ENCODE results near the gene TNKS2.
"Not testable (repeated sequence)": the region's sequence is repeated elsewhere in the genome, so short reads cannot be mapped to it uniquely, and the experiment has no call there.

The TNKS2 gene

GRCh38 chr10:91796331-91797047, 1.7 kb upstream of the TNKS2 start:
- no peak for DNase-seq (ENCODE audit: low read depth)

- no peak for DNase-seq (ENCODE audit: low read depth)
Observed at GRCh38 chr10:91797048-91797690, 1.1 kb upstream of the TNKS2 start.

GRCh38 chr10:91798649-91799611, 704 bp downstream of the TNKS2 start:
- peak; percentile 64 for DNase-seq (ENCODE audit: low read depth)

- peak; percentile 7 for DNase-seq (ENCODE audit: low read depth)
Observed at GRCh38 chr10:91799612-91799975, 1.4 kb downstream of the TNKS2 start.

- DNase-seq (ENCODE audit: low read depth): no peak
Observed at GRCh38 chr10:91800182-91800581, 2.0 kb downstream of the TNKS2 start.

- DNase-seq (ENCODE audit: low read depth): no peak
Observed at GRCh38 chr10:91800756-91801155, 2.5 kb downstream of the TNKS2 start.

- no peak for DNase-seq (ENCODE audit: low read depth)
Observed at GRCh38 chr10:91803386-91804125, 5.3 kb downstream of the TNKS2 start.

- no peak for DNase-seq (ENCODE audit: low read depth)
Observed at GRCh38 chr10:91804126-91804510, 5.9 kb downstream of the TNKS2 start.

- DNase-seq (ENCODE audit: low read depth): peak; percentile 3
Observed at GRCh38 chr10:91805110-91805838, 7.0 kb downstream of the TNKS2 start.

- not testable (repeated sequence) for DNase-seq (ENCODE audit: low read depth)
Observed at GRCh38 chr10:91807264-91807663, 9.0 kb downstream of the TNKS2 start.

GRCh38 chr10:91813251-91813650, 15.0 kb downstream of the TNKS2 start:
- no peak for DNase-seq (ENCODE audit: low read depth)

- no peak for DNase-seq (ENCODE audit: low read depth)
Observed at GRCh38 chr10:91816981-91817380, 18.8 kb downstream of the TNKS2 start.

- no peak for DNase-seq (ENCODE audit: low read depth)
Observed at GRCh38 chr10:91820144-91820543, 21.9 kb downstream of the TNKS2 start.

GRCh38 chr10:91824076-91824475, 25.9 kb downstream of the TNKS2 start:
- no peak for DNase-seq (ENCODE audit: low read depth)

- no peak for DNase-seq (ENCODE audit: low read depth)
Observed at GRCh38 chr10:91829268-91829667, 31.0 kb downstream of the TNKS2 start.

- DNase-seq (ENCODE audit: low read depth): no peak
Observed at GRCh38 chr10:91838199-91838598, 40.0 kb downstream of the TNKS2 start.

- DNase-seq (ENCODE audit: low read depth): no peak
Observed at GRCh38 chr10:91843083-91843482, 44.9 kb downstream of the TNKS2 start.

GRCh38 chr10:91856637-91857036, 58.4 kb downstream of the TNKS2 start:
- DNase-seq (ENCODE audit: low read depth): peak; percentile 7

GRCh38 chr10:91860885-91861284, 62.7 kb downstream of the TNKS2 start:
- no peak for DNase-seq (ENCODE audit: low read depth)

- DNase-seq (ENCODE audit: low read depth): peak; percentile 9
Observed at GRCh38 chr10:91864099-91864498, 65.9 kb downstream of the TNKS2 start.

GRCh38 chr10:91864744-91865143, 66.5 kb downstream of the TNKS2 start:
- peak; percentile 9 for DNase-seq (ENCODE audit: low read depth)
